Measurements from ENCODE around the gene TLR1.

DNA sequence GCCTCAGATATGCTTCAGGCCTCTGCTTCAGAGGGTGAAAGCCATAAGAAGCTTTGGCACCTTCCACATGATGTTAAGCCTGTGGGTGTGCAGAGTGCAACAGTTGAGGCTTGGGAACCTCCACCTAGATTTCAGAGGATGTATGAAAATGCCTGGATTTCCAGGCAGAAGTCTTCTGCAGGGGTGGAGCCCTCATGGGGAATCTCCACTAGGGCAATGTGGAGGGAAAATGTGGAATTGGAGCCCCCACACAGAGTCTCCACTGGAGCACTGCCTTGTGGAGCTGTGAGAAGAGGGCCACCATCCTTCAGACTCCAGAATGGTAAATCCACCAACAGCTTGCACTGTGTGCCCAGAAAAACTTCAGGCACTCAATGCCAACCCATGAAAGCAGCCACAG lies 57.0 kb downstream of the TLR1 start:
- TF ChIP-seq, protein P1, sequence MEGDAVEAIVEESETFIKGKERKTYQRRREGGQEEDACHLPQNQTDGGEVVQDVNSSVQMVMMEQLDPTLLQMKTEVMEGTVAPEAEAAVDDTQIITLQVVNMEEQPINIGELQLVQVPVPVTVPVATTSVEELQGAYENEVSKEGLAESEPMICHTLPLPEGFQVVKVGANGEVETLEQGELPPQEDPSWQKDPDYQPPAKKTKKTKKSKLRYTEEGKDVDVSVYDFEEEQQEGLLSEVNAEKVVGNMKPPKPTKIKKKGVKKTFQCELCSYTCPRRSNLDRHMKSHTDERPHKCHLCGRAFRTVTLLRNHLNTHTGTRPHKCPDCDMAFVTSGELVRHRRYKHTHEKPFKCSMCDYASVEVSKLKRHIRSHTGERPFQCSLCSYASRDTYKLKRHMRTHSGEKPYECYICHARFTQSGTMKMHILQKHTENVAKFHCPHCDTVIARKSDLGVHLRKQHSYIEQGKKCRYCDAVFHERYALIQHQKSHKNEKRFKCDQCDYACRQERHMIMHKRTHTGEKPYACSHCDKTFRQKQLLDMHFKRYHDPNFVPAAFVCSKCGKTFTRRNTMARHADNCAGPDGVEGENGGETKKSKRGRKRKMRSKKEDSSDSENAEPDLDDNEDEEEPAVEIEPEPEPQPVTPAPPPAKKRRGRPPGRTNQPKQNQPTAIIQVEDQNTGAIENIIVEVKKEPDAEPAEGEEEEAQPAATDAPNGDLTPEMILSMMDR (IDR thresholded peaks at IDR 0.05; ENCODE audit: low read depth, low read length) = no peak
- no peak for TF ChIP-seq POLR2A (IDR thresholded peaks at IDR 0.05; ENCODE audit: extremely low read depth, insufficient read length)
- TF ChIP-seq MYC (IDR thresholded peaks at IDR 0.05; ENCODE audit: low read depth, low read length) = no peak

Measured in NB4 (cell line).